DOHH2 (cell line): ENCODE data around the gene ZNF747.

Experiments
- H3F3A ChIP-seq: fragments of 200-600 bp; sonication (generic), shearing (Covaris generic); 2 replicates; pipeline ENCODE4 v1.6.0; 2016; ENCODE audit warnings: antibody characterized with exemption, mild to moderate bottlenecking; ENCODE audit not compliant: control insufficient read depth, insufficient read depth
- H3K27ac ChIP-seq: fragments of 200-600 bp; sonication (generic); 2 replicates; pipeline ENCODE4 v1.5.1; 2014; ENCODE audit warnings: low read depth, mild to moderate bottlenecking, low read length, moderate library complexity
- H3K27me3 ChIP-seq: fragments of 200-600 bp; sonication (generic); 2 replicates; pipeline ENCODE4 v1.6.1; 2014; ENCODE audit warnings: mild to moderate bottlenecking, low read length, mixed read lengths; ENCODE audit not compliant: control insufficient read depth
- H3K36me3 ChIP-seq: fragments of 200-600 bp; sonication (generic); 2 replicates; pipeline ENCODE4 v1.6.1; 2014; ENCODE audit warnings: mild to moderate bottlenecking, low read length, moderate library complexity, mixed read lengths; ENCODE audit not compliant: control insufficient read depth
- H3K4me1 ChIP-seq: fragments of 200-600 bp; sonication (generic); 2 replicates; pipeline ENCODE4 v1.6.1; 2014; ENCODE audit warnings: mild to moderate bottlenecking, low read length, mixed read lengths; ENCODE audit not compliant: control insufficient read depth
- H3K4me2 ChIP-seq: fragments of 200-600 bp; sonication (generic); 2 replicates; pipeline ENCODE4 v1.6.0; 2014; ENCODE audit warnings: mild to moderate bottlenecking, low read length, moderate library complexity
- H3K4me3 ChIP-seq: fragments of 200-600 bp; sonication (generic); 2 replicates; pipeline ENCODE4 v1.5.1; 2014; ENCODE audit warnings: mild to moderate bottlenecking, low read length, mixed read lengths
- H3K79me2 ChIP-seq: fragments of 200-600 bp; sonication (generic); 2 replicates; pipeline ENCODE4 v1.6.1; 2014; ENCODE audit warnings: mild to moderate bottlenecking, low read length, mixed read lengths; ENCODE audit not compliant: control insufficient read depth
- H3K9me2 ChIP-seq: fragments of 200-600 bp; sonication (generic); replicated peaks from 2 replicates; pipeline ENCODE4 v1.6.1; 2014; ENCODE audit warnings: mild to moderate bottlenecking, low read length, mixed read lengths; ENCODE audit not compliant: control insufficient read depth
- H3K9me3 ChIP-seq: fragments of 200-600 bp; sonication (generic); 2 replicates; pipeline ENCODE4 v1.6.1; 2014; ENCODE audit warnings: antibody characterized with exemption, low read length, mixed read lengths; ENCODE audit not compliant: control insufficient read depth, insufficient read depth
- H4K20me1 ChIP-seq: fragments of 200-600 bp; sonication (generic); 2 replicates; pipeline ENCODE4 v1.6.0; 2014; ENCODE audit warnings: low read depth, mild to moderate bottlenecking, antibody characterized with exemption, low read length, moderate library complexity; ENCODE audit not compliant: control insufficient read depth, insufficient read depth
- EZH2phosphoT487 ChIP-seq: fragments of 200-600 bp; sonication (generic); IDR thresholded peaks from 2 replicates; pipeline ENCODE4 v1.6.1; 2017; ENCODE audit warnings: borderline replicate concordance, mild to moderate bottlenecking, antibody characterized with exemption, low read length, moderate library complexity, mixed read lengths
- TF ChIP-seq, protein P1 (sequence below): fragments of 200-600 bp; sonication (generic); IDR thresholded peaks from one replicate; pipeline ENCODE4 v1.5.1; 2014; ENCODE audit warnings: antibody characterized with exemption, mild to moderate bottlenecking, low read depth, low read length; ENCODE audit not compliant: poor library complexity, severe bottlenecking

ZNF747 gene

DNA sequence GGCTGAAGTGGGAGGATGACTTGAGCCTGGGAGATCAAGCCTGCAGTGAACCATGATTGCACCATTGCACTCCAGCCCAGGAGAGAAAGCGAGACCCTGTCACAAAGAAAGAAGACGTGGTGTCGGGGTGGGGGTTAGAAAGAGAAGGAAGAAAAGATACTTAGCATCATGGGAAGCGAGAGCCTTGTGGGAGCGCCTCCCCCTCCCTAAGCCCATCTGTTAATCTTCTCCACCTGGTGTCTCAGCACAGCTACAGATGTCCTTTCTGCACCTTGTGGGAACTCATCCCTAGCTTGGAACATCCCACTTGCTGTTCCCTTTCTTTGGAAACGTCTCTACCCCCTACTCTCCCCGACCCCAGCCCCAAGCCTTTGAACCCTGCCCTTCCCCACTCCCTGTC lies 30.9 kb upstream of the ZNF747 start:
- TF ChIP-seq, protein P1, sequence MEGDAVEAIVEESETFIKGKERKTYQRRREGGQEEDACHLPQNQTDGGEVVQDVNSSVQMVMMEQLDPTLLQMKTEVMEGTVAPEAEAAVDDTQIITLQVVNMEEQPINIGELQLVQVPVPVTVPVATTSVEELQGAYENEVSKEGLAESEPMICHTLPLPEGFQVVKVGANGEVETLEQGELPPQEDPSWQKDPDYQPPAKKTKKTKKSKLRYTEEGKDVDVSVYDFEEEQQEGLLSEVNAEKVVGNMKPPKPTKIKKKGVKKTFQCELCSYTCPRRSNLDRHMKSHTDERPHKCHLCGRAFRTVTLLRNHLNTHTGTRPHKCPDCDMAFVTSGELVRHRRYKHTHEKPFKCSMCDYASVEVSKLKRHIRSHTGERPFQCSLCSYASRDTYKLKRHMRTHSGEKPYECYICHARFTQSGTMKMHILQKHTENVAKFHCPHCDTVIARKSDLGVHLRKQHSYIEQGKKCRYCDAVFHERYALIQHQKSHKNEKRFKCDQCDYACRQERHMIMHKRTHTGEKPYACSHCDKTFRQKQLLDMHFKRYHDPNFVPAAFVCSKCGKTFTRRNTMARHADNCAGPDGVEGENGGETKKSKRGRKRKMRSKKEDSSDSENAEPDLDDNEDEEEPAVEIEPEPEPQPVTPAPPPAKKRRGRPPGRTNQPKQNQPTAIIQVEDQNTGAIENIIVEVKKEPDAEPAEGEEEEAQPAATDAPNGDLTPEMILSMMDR, result no peak
- no peak for TF ChIP-seq EZH2phosphoT487
- peaks cover 6% of the 10 kb centered on the region for H3F3A ChIP-seq

GRCh38 chr16:30562021-30562420 lies 27.4 kb upstream of the ZNF747 start:
- 0 out of 2 replicates have a peak, but pooled peaks cover 6% of the 10 kb centered on the region for H3F3A ChIP-seq
- H3K79me2 ChIP-seq, result peaks cover 11% of the 10 kb centered on the region
- H3K4me3 ChIP-seq, result peak overlapping the region; percentile 56; the same call in 1 of the 2 replicates
- H3K36me3 ChIP-seq, result peaks cover 3% of the 10 kb centered on the region; the same call in 1 of the 2 replicates
- H4K20me1 ChIP-seq, result no peaks in the 10 kb centered on the region
- H3K4me2 ChIP-seq, result peak overlapping the region; percentile 46
- no peaks in the 10 kb centered on the region for H3K9me3 ChIP-seq
- H3K4me1 ChIP-seq, result peaks cover 20% of the 10 kb centered on the region
- H3K9me2 ChIP-seq, result no peaks in the 10 kb centered on the region
- TF ChIP-seq, protein P1, result no peak
- TF ChIP-seq EZH2phosphoT487, result no peak
- no peaks in the 10 kb centered on the region for H3K27me3 ChIP-seq
- H3K27ac ChIP-seq, result no peak overlapping the region

More for the DNA sequence above, 30.9 kb upstream of the ZNF747 start:
- H3K27me3 ChIP-seq, result no peaks in the 10 kb centered on the region
- H3K9me3 ChIP-seq, result no peaks in the 10 kb centered on the region
- H4K20me1 ChIP-seq, result no peaks in the 10 kb centered on the region
- no peak overlapping the region for H3K27ac ChIP-seq
- no peak overlapping the region for H3K4me2 ChIP-seq
- no peaks in the 10 kb centered on the region for H3K9me2 ChIP-seq
- peaks cover 3% of the 10 kb centered on the region; the same call in 1 of the 2 replicates for H3K36me3 ChIP-seq
- no peak overlapping the region for H3K4me3 ChIP-seq
- peaks cover 43% of the 10 kb centered on the region for H3K4me1 ChIP-seq
- H3K79me2 ChIP-seq, result peaks cover 2% of the 10 kb centered on the region; the same call in 1 of the 2 replicates

DNA sequence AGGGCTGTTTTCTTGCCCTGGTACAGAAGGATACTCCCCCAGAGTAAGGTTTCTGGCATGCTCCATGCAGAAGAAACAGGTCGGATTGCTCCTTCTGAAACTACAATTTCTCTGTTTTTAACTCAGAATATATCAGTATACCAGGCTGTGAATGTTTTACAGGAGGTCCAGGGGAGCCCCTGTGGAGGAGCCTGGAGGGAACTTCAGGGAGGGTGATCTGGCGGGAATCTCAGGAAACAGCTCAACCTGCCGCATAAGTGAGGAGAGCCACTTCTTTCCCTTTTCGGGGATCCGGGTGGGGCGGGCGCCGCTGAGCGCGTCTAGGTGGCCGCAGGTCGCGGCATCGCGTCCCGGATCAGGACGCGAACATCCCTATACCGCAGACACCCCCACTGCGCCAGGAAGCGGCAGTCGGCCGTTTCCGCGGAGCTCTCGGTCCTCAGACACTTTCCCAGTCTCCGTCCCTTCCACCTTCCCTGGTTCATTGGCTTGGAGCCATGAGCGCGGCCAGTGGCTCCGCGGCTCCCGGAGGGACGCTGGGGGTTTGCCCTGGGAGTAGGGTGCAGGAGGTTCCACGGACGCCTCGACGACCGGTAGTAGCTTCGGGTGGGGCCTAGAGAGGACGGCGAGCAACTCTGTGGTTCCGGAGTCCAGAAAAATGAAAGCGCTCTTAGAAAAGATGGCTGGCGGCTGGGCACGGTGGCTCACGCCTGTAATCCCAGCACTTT lies 26.6 kb upstream of the ZNF747 start:
- H3K27me3 ChIP-seq, result no peaks in the 10 kb centered on the region
- peaks cover 25% of the 10 kb centered on the region for H3K4me1 ChIP-seq
- peaks cover 4% of the 10 kb centered on the region for H3K36me3 ChIP-seq
- H3K79me2 ChIP-seq, result peaks cover 19% of the 10 kb centered on the region
- H3K4me3 ChIP-seq, result peak overlapping the region; percentile 56
- TF ChIP-seq, protein P1, result no peak
- TF ChIP-seq EZH2phosphoT487, result no peak
- H4K20me1 ChIP-seq, result no peaks in the 10 kb centered on the region
- no peak overlapping the region for H3K27ac ChIP-seq
- no peaks in the 10 kb centered on the region for H3K9me2 ChIP-seq
- 0 out of 2 replicates have a peak, but pooled peaks cover 6% of the 10 kb centered on the region for H3F3A ChIP-seq
- peak overlapping the region; percentile 46 for H3K4me2 ChIP-seq
- no peaks in the 10 kb centered on the region for H3K9me3 ChIP-seq
